Panc1 (cell line): ENCODE measurements around the gene ANAPC15. TPM values are rescaled to one million over a fixed set of nuclear protein-coding genes. Genes with fewer than 3 reads are reported as not detected.

ENCODE experiments used
- ATAC-seq: fragments of 200-7000 bp; cut with Tn5 transposase; 2 replicates; pipeline ENCODE4 v1.9.1; 2020; ENCODE audit warnings: mild to moderate bottlenecking, moderate library complexity
- BruUV-seq: library from RNA; stranded (reverse); fragments of 400-500 nt; replicated peaks from 2 replicates; lab custom pipeline; 2021; lab: Mats Ljungman, UMichigan
- CTCF ChIA-PET: fragments of 300-600 bp; sonication (Branson Sonifier 250); formaldehyde crosslinking; loops from one replicate; lab custom pipeline; 2022; ENCODE audit warnings: antibody characterized with exemption; lab: Charles Lee
- POLR2A ChIA-PET: fragments of 300-600 bp; sonication (Branson Sonifier 250); formaldehyde crosslinking; loops from one replicate; lab custom pipeline; 2022; ENCODE audit warnings: antibody characterized with exemption; lab: Charles Lee
- DNase-seq: peaks from one replicate; pipeline ENCODE4 v3.0.0-alpha.2; 2010; ENCODE audit warnings: low read depth, low spot score
- H3K27ac ChIP-seq: 2 replicates; pipeline ENCODE4 v1.5.1; 2011; ENCODE audit warnings: mild to moderate bottlenecking, low read length, inconsistent platforms
- H3K27me3 ChIP-seq: fragments of 200-500 bp; sonication (Bioruptor generic); 2 replicates; pipeline ENCODE4 v1.6.0; 2014; ENCODE audit warnings: low read length, inconsistent platforms; ENCODE audit not compliant: control insufficient read depth, insufficient read depth
- H3K36me3 ChIP-seq: fragments of 200-500 bp; sonication (Bioruptor generic); 2 replicates; pipeline ENCODE4 v1.5.1; 2014; ENCODE audit warnings: inconsistent platforms, mild to moderate bottlenecking, low read length, moderate library complexity; ENCODE audit not compliant: control insufficient read depth, insufficient read depth
- H3K4me1 ChIP-seq: 2 replicates; pipeline ENCODE4 v1.5.1; 2011; ENCODE audit warnings: inconsistent platforms, mild to moderate bottlenecking, low read length, moderate library complexity; ENCODE audit not compliant: control insufficient read depth, insufficient read depth
- H3K4me3 ChIP-seq, 2 experiments: 2 replicates each; pipeline ENCODE4 v1.5.1; 2011 to 2012; ENCODE audit warnings: low read depth in 2 of 2, low read length in 2 of 2, mild to moderate bottlenecking in 2 of 2, inconsistent platforms in 1 of 2, moderate library complexity in 1 of 2
- H3K9me3 ChIP-seq: fragments of 200-500 bp; sonication (Bioruptor generic); 2 replicates; pipeline ENCODE4 v1.5.1; 2014; ENCODE audit warnings: low read depth, mild to moderate bottlenecking, inconsistent platforms, low read length, moderate library complexity; ENCODE audit not compliant: control insufficient read depth, insufficient read depth
- POLR2AphosphoS5 ChIP-seq: IDR thresholded peaks from 2 replicates; pipeline ENCODE4 v1.6.1; 2012; ENCODE audit warnings: mild to moderate bottlenecking, low read depth, low read length, moderate library complexity
- SIN3A ChIP-seq: IDR thresholded peaks from 2 replicates; pipeline ENCODE4 v1.6.1; 2012; ENCODE audit warnings: low read depth, mild to moderate bottlenecking, low read length, moderate library complexity, borderline replicate concordance; ENCODE audit not compliant: insufficient read depth
- TCF7L2 ChIP-seq: IDR thresholded peaks from 2 replicates; pipeline ENCODE4 v1.6.1; 2011; ENCODE audit warnings: mild to moderate bottlenecking, low read depth, low read length, inconsistent platforms
- in situ Hi-C: cut with HindIII; loops from 2 replicates; pipeline ENCODE4 v1.10.0; 2016; ENCODE audit warnings: low sequenced_read_pairs, low pct_unique_long_range_greater_than_20kb
- intact Hi-C: fragments of 100-400 bp; cut with micrococcal nuclease; formaldehyde crosslinking; loops from one replicate; pipeline ENCODE4 v1.10.0; 2022; ENCODE audit not compliant: unreplicated experiment
- total RNA-seq: library from RNA; stranded (reverse); gene quantifications from one replicate; pipeline ENCODE4 v1.2.1, GENCODE V29; 2021; ENCODE audit not compliant: unreplicated experiment
- TF ChIP-seq, protein P1 (sequence below), 2 experiments: IDR thresholded peaks; 2 replicates each; pipeline ENCODE4 v1.6.1; 2011 to 2012; ENCODE audit warnings: low read depth in 2 of 2, control low read depth in 1 of 2, low read length in 1 of 2, mild to moderate bottlenecking in 1 of 2, moderate library complexity in 1 of 2; ENCODE audit not compliant: insufficient read depth in 1 of 2
- TF ChIP-seq, protein P2 (sequence below): fragments of 450-650 bp; IDR thresholded peaks from 2 replicates; pipeline ENCODE4 v1.5.1; 2017; ENCODE audit warnings: mild to moderate bottlenecking

Gene ANAPC15
- total RNA-seq, 1 experiment from 2014 or later: 78.2 TPM

DNA sequence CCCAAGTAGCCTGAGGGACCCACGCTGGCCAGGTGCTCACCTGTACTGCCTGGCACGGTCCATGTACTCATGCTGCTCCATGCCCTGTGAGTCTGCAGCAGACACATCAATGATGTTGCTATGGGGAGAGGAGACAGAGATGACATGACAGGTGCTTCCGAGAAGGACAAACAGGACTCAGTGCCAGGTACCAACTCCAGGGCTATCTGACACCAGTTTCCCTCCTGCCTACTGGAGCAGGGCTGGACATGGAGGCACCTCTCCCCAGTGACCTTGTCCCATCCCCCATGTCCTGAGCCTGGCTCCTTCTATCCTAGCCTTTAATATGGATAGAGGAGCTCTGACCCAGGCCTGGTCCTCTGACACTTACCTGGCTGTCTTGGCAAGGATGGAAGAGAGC is 13.8 kb downstream of the ANAPC15 start:
- in situ Hi-C loops: no loop called here
- ChIA-PET CTCF (no interaction called here), POLR2A (no interaction called here)
- no peaks in the 10 kb centered on the region for H3K9me3 ChIP-seq
- H3K27me3 ChIP-seq: no peaks in the 10 kb centered on the region
- H3K4me1 ChIP-seq: peaks cover 10% of the 10 kb centered on the region
- intact Hi-C loops: no loop called here
- no peak for TF ChIP-seq TCF7L2
- no peak for TF ChIP-seq POLR2AphosphoS5
- peaks cover 11% of the 10 kb centered on the region; the same call in 1 of the 2 replicates for H3K36me3 ChIP-seq
- ATAC-seq (no peak), DNase-seq (no peak)
- H3K4me3 ChIP-seq: no peak overlapping the region
- no TSS peak for BruUV-seq
- H3K27ac ChIP-seq: no peak overlapping the region

DNA sequence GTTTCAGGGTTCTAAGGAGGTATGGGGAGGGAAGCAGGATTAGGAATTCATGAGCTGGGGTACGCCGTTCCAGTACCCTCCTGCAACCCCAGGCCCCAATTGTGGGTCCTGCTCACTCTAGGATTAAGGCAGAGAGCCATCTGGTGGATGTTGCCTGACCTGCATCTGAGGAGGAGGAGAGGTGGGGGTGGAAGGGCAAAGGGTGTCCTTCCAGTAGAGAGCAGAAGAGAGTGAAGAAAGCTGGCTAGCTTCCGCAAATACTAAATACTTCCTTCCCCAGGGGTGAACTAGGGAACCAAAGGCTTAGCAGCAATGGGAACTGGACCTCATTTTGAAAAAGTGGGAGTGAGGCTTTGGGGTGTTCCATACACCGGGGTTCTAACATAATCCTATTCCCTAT is 21.2 kb downstream of the ANAPC15 start:
- H3K4me1 ChIP-seq: no peaks in the 10 kb centered on the region
- no peak for DNase-seq
- H3K4me3 ChIP-seq: no peak overlapping the region
- TF ChIP-seq POLR2AphosphoS5: no peak
- TF ChIP-seq, protein P1, sequence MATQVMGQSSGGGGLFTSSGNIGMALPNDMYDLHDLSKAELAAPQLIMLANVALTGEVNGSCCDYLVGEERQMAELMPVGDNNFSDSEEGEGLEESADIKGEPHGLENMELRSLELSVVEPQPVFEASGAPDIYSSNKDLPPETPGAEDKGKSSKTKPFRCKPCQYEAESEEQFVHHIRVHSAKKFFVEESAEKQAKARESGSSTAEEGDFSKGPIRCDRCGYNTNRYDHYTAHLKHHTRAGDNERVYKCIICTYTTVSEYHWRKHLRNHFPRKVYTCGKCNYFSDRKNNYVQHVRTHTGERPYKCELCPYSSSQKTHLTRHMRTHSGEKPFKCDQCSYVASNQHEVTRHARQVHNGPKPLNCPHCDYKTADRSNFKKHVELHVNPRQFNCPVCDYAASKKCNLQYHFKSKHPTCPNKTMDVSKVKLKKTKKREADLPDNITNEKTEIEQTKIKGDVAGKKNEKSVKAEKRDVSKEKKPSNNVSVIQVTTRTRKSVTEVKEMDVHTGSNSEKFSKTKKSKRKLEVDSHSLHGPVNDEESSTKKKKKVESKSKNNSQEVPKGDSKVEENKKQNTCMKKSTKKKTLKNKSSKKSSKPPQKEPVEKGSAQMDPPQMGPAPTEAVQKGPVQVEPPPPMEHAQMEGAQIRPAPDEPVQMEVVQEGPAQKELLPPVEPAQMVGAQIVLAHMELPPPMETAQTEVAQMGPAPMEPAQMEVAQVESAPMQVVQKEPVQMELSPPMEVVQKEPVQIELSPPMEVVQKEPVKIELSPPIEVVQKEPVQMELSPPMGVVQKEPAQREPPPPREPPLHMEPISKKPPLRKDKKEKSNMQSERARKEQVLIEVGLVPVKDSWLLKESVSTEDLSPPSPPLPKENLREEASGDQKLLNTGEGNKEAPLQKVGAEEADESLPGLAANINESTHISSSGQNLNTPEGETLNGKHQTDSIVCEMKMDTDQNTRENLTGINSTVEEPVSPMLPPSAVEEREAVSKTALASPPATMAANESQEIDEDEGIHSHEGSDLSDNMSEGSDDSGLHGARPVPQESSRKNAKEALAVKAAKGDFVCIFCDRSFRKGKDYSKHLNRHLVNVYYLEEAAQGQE (IDR thresholded peaks at IDR 0.05; ENCODE audit: insufficient read depth in 1 of 2, low read depth in 2 of 2, low read length in 1 of 2): no peak
- TF ChIP-seq, protein P2, sequence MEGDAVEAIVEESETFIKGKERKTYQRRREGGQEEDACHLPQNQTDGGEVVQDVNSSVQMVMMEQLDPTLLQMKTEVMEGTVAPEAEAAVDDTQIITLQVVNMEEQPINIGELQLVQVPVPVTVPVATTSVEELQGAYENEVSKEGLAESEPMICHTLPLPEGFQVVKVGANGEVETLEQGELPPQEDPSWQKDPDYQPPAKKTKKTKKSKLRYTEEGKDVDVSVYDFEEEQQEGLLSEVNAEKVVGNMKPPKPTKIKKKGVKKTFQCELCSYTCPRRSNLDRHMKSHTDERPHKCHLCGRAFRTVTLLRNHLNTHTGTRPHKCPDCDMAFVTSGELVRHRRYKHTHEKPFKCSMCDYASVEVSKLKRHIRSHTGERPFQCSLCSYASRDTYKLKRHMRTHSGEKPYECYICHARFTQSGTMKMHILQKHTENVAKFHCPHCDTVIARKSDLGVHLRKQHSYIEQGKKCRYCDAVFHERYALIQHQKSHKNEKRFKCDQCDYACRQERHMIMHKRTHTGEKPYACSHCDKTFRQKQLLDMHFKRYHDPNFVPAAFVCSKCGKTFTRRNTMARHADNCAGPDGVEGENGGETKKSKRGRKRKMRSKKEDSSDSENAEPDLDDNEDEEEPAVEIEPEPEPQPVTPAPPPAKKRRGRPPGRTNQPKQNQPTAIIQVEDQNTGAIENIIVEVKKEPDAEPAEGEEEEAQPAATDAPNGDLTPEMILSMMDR: peak; percentile 92
- no peak for TF ChIP-seq TCF7L2
- no peak for TF ChIP-seq SIN3A
- intact Hi-C loops: no loop called here
- no peak overlapping the region for H3K27ac ChIP-seq
- no peaks in the 10 kb centered on the region for H3K9me3 ChIP-seq
- ATAC-seq: peak; percentile 92
- no peaks in the 10 kb centered on the region for H3K27me3 ChIP-seq
- in situ Hi-C loops: no loop called here
- POLR2A ChIA-PET: no interaction called here
- CTCF ChIA-PET: interaction anchor here (0.6 to 2.7 kb wide), 4 partner anchors 9 to 77 kb away, joined by 3 to 25 read pairs (median 3); partner anchors contain the start of gene ANAPC15
- BruUV-seq: no TSS peak
- H3K36me3 ChIP-seq: no peaks in the 10 kb centered on the region

DNA sequence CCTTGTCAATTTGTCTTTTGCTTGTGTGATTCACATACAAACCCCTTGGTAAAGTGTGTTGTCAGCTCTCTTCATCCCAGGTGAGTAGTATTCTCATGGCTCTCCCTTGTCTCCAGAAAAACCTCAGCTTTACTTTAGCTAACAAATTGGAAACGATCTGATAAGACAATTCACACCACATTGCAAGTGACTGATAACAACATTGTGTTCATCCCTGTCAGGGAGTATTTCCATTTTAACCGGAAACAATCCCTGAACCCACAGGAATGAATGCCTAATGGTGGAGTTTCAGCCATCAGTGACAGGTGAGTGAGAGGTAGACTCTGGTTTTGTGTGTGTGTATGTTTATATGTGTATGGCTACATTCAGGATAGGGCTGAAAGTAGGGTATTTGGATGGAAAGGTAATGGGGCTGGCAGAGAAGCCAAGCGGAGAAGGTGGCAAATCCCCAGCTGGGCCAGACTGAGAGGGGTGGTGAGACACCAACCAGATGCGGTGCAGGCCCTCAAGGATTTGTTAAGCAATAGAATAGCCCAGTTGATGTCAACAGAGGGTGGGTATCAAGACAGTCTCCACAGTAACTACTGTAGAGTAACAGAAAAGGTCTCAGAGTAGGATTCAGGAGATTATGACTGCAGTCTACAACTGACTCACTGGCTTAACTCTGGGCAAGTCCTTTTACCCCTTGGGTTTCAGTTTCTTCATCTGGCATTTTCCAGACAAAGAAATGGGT is 24.3 kb downstream of the ANAPC15 start:
- ATAC-seq (no peak), DNase-seq (no peak)
- POLR2A ChIA-PET: no interaction called here
- intact Hi-C loops (no loop called here), in situ Hi-C loops (no loop called here)
- no peaks in the 10 kb centered on the region for H3K4me1 ChIP-seq
- no peak overlapping the region for H3K4me3 ChIP-seq
- H3K27me3 ChIP-seq: no peaks in the 10 kb centered on the region
- no TSS peak for BruUV-seq
- TF ChIP-seq, protein P2: no peak
- no peaks in the 10 kb centered on the region for H3K36me3 ChIP-seq
- H3K9me3 ChIP-seq: no peaks in the 10 kb centered on the region
- H3K27ac ChIP-seq: no peak overlapping the region
- CTCF ChIA-PET: no interaction called here
